HG03520 (cell line): ENCODE data around the gene MAML2.
"Not testable (repeated sequence)": the region's sequence is repeated elsewhere in the genome, so short reads cannot be mapped to it uniquely, and the experiment has no call there.

Source experiments
- ATAC-seq: cut with Tn5 transposase; IDR thresholded peaks from one replicate; pipeline ENCODE4 v1.9.1; 2021; ENCODE audit warnings: mild to moderate bottlenecking, moderate library complexity; ENCODE audit not compliant: unreplicated experiment

Gene MAML2

GRCh38 chr11:96294289-96294688, 48.7 kb downstream of the MAML2 start:
- no peak for ATAC-seq

GRCh38 chr11:96293598-96294021, 49.4 kb downstream of the MAML2 start:
- peak; percentile 82 for ATAC-seq

- no peak for ATAC-seq
Measured at GRCh38 chr11:96293109-96293508, 49.9 kb downstream of the MAML2 start.

- ATAC-seq = no peak
Measured at GRCh38 chr11:96292291-96293010, 50.5 kb downstream of the MAML2 start.

GRCh38 chr11:96290631-96291030, 52.4 kb downstream of the MAML2 start:
- ATAC-seq = no peak

GRCh38 chr11:96290031-96290430, 53.0 kb downstream of the MAML2 start:
- ATAC-seq = no peak

- ATAC-seq = no peak
Measured at GRCh38 chr11:96288915-96289314, 54.1 kb downstream of the MAML2 start.

GRCh38 chr11:96287822-96288439, 55.1 kb downstream of the MAML2 start:
- ATAC-seq = no peak

GRCh38 chr11:96285985-96286384, 57.0 kb downstream of the MAML2 start:
- ATAC-seq = not testable (repeated sequence)

- ATAC-seq = no peak
Measured at GRCh38 chr11:96284917-96285316, 58.1 kb downstream of the MAML2 start.

GRCh38 chr11:96284401-96284800, 58.6 kb downstream of the MAML2 start:
- no peak for ATAC-seq

- no peak for ATAC-seq
Measured at GRCh38 chr11:96282625-96283220, 60.3 kb downstream of the MAML2 start.

GRCh38 chr11:96280444-96280843, 62.6 kb downstream of the MAML2 start:
- no peak for ATAC-seq

GRCh38 chr11:96279896-96280290, 63.1 kb downstream of the MAML2 start:
- ATAC-seq = no peak

GRCh38 chr11:96279018-96279895, 63.7 kb downstream of the MAML2 start:
- ATAC-seq = no peak

GRCh38 chr11:96278039-96278897, 64.7 kb downstream of the MAML2 start:
- ATAC-seq = no peak

- ATAC-seq = no peak
Measured at GRCh38 chr11:96277696-96278038, 65.3 kb downstream of the MAML2 start.

- ATAC-seq = no peak
Measured at GRCh38 chr11:96276836-96277235, 66.2 kb downstream of the MAML2 start.

- no peak for ATAC-seq
Measured at GRCh38 chr11:96275801-96276594, 67.0 kb downstream of the MAML2 start.

GRCh38 chr11:96273507-96273906, 69.5 kb downstream of the MAML2 start:
- no peak for ATAC-seq
